Femur (tissue), 1 donor: ENCODE measurements around the gene GRIK3.

ENCODE experiments used
- DNase-seq: peaks from one replicate; pipeline ENCODE4 v3.0.0-alpha.2; 2017

GRIK3 gene

GRCh38 chr1:36975642-36976041, 58.7 kb downstream of the GRIK3 start:
- DNase-seq, result no peak

- no peak for DNase-seq
These were observed 61.3 kb downstream of the GRIK3 start for GRCh38 chr1:36973056-36973455.

- no peak for DNase-seq
These were observed 62.3 kb downstream of the GRIK3 start for GRCh38 chr1:36971852-36972618.

- no peak for DNase-seq
These were observed 65.6 kb downstream of the GRIK3 start for GRCh38 chr1:36968730-36969129.

GRCh38 chr1:36966242-36966641, 68.1 kb downstream of the GRIK3 start:
- no peak for DNase-seq

GRCh38 chr1:36965275-36966159, 68.8 kb downstream of the GRIK3 start:
- no peak for DNase-seq

- DNase-seq, result no peak
These were observed 69.5 kb downstream of the GRIK3 start for GRCh38 chr1:36964830-36965229.

- no peak for DNase-seq
These were observed 71.3 kb downstream of the GRIK3 start for GRCh38 chr1:36963006-36963405.

- no peak for DNase-seq
These were observed 73.2 kb downstream of the GRIK3 start for GRCh38 chr1:36961062-36961615.

GRCh38 chr1:36956570-36956969, 77.7 kb downstream of the GRIK3 start:
- no peak for DNase-seq

- DNase-seq, result no peak
These were observed 79.3 kb downstream of the GRIK3 start for GRCh38 chr1:36955016-36955415.

- no peak for DNase-seq
These were observed 81.3 kb downstream of the GRIK3 start for GRCh38 chr1:36953061-36953460.

GRCh38 chr1:36951761-36952160, 82.6 kb downstream of the GRIK3 start:
- no peak for DNase-seq

GRCh38 chr1:36951292-36951750, 83.0 kb downstream of the GRIK3 start:
- no peak for DNase-seq

- DNase-seq, result no peak
These were observed 83.6 kb downstream of the GRIK3 start for GRCh38 chr1:36950604-36951291.

GRCh38 chr1:36948606-36949005, 85.7 kb downstream of the GRIK3 start:
- no peak for DNase-seq

GRCh38 chr1:36948147-36948546, 86.2 kb downstream of the GRIK3 start:
- no peak for DNase-seq

GRCh38 chr1:36947384-36947783, 86.9 kb downstream of the GRIK3 start:
- DNase-seq, result no peak

GRCh38 chr1:36944883-36945282, 89.4 kb downstream of the GRIK3 start:
- no peak for DNase-seq

GRCh38 chr1:36942148-36942547, 92.2 kb downstream of the GRIK3 start:
- no peak for DNase-seq

GRCh38 chr1:36941316-36941978, 92.9 kb downstream of the GRIK3 start:
- DNase-seq, result no peak

GRCh38 chr1:36938819-36939218, 95.5 kb downstream of the GRIK3 start:
- no peak for DNase-seq
